NCI-H1048 (cell line): ENCODE data around the gene ATP9B.

Source experiments
- DNase-seq: peaks from one replicate; lab custom pipeline; 2025; lab: John Stamatoyannopoulos, UW

The ATP9B gene

DNA sequence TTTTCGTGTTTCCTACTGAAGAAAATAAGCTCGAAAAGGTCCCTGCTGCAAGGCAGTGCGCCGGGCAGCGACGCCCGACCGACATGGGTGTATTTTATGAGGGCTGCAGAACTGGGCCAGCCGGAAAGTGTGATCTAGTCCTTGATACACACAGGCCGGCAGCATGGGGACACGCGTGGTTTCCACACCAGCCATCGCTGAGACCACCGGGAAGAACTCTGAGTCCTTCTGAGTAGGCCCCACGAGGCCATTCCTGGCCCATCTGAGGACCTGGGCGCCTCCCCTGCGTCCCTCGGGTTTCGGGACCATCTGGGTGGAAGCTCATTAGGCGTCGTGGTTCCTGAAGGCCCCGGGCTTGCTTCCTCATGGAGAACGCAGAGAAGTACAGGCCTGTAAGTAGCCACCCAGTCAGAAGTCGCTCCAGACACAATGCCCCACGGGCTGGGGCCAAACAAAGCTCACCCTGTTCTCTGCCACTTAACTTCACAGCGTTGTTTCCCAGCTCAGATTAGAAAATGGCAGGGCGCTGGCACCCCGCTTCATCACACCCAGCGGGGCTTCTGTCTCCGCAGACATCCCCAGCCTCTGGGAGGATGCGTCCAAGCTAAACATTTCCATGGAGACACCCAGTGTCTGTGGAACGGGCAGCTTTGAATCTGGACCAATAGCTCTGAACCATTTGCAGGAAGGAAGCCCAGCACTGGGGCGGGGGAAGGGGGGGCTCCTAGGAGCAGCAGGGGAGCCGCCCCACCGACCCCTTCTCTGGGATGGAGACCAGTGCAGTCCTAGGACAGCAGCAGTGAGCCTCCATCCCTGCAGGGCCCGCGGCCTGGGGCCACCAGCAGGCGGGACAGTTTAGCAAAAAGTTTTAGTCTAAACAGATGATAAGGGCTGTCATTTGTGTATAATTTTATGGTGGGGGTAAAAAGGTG is 328.9 kb downstream of the ATP9B start:
- no peak for DNase-seq

GRCh38 chr18:79399275-79400081 is 330.3 kb downstream of the ATP9B start:
- DNase-seq, result no peak

DNA sequence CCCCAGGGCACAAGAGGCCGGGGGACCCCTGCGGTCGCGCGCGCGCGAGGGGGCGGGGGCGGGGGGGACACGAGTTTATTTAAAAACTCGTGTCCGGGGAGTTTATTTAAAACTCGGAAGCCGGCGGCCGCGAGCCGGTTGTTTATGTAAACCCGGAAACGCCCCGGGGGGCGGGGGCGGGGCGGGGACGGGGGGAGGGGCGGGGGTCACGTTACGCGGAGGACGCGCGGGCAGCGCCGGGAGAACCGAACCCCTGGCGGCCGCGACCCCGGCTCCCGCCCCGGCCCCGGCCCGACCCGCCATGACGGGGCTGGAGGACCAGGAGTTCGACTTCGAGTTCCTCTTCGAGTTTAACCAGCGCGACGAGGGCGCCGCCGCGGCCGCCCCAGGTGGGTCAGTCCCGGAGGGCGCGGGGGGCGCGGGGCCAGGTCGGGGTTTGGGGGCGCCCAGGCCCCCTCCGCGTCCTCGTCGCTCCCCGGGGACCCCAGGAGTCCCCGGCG is 330.9 kb downstream of the ATP9B start:
- no peak for DNase-seq

GRCh38 chr18:79400591-79401381 is 331.6 kb downstream of the ATP9B start:
- no peak for DNase-seq

DNA sequence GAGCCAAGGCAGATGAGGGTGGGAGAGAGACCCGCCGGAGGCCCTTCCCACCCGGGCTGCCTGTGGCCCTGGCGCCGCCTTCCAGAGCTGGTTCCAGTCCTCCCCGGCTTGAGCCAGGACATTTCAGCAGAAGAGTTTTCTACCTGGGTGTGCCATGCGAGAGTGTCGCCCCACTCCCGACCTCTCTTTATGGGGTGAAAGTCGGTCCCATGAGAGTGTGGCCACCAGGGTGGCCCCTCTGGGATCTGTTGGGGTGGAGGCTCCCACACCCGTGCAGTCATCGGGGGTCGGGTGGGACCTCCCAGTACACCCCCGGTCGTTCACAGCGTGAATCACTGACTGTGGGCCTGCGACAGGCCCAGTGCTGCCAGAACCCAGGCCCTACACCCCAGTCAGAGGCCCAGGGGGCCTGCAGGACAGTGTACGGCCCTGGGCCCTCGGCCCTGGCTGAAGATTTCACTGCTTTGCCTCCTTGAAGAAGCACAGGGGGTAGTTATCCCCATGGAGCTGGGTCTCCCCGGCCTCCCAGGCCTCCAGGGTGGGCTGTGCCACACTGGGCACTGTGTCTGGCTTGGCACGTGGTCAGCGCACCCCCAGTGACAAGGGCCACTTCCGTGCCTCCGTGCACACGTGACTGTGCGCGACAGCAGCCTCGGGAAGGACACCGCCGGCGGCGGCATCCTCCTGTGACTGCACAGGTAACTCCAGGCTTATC is 332.5 kb downstream of the ATP9B start:
- no peak for DNase-seq

GRCh38 chr18:79402209-79402576 is 333.0 kb downstream of the ATP9B start:
- DNase-seq, result no peak

- DNase-seq, result no peak
Measured at GRCh38 chr18:79402977-79403722, 334.0 kb downstream of the ATP9B start.

GRCh38 chr18:79403723-79404566 is 334.8 kb downstream of the ATP9B start:
- DNase-seq, result no peak

GRCh38 chr18:79404567-79404910 is 335.3 kb downstream of the ATP9B start:
- DNase-seq, result no peak

- no peak for DNase-seq
Measured at GRCh38 chr18:79405019-79405780, 336.0 kb downstream of the ATP9B start.

- DNase-seq, result no peak
Measured at GRCh38 chr18:79405781-79406575, 336.8 kb downstream of the ATP9B start.

GRCh38 chr18:79406708-79407107 is 337.5 kb downstream of the ATP9B start:
- DNase-seq, result no peak

DNA sequence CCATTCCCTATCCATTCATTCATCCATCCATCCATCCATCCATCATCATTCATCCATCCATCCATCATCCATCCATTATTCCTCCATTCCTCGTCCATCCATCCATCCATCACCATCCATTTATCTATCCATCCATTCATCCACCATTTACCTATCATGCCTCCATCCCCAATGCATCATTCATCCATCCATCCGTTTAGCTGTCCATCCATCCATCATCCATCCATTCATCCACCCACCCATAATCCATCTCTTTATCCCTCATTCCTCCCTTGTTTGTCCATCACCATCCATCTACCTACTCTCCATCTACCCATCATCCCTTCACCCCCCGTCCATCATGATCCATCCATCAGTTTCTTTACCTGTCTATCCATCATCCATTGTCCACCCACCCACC is 340.1 kb downstream of the ATP9B start:
- no peak for DNase-seq

- no peak for DNase-seq
Measured at GRCh38 chr18:79410171-79410641, 341.0 kb downstream of the ATP9B start.

GRCh38 chr18:79410731-79411613 is 341.8 kb downstream of the ATP9B start:
- no peak for DNase-seq

- DNase-seq, result no peak
Measured at GRCh38 chr18:79411614-79412526, 342.7 kb downstream of the ATP9B start.
